Endothelial cell of umbilical vein (primary cell): ENCODE data around the gene IL16. TPM values are rescaled to one million over a fixed set of nuclear protein-coding genes. Genes with fewer than 3 reads are reported as not detected.

Experiments
- BruUV-seq: library from RNA; stranded (reverse); fragments of 400-500 nt; replicated peaks from 2 replicates; lab custom pipeline; 2021; lab: Mats Ljungman, UMichigan
- CTCF ChIA-PET: fragments of 300-600, 350-600 bp; sonication (Branson Sonifier 250); formaldehyde crosslinking; loops from one replicate; lab custom pipeline; 2021; ENCODE audit warnings: antibody characterized with exemption, inconsistent platforms; lab: Charles Lee
- POLR2A ChIA-PET: fragments of 300-600, 350-600 bp; sonication (Branson Sonifier 250); formaldehyde crosslinking; loops from one replicate; lab custom pipeline; 2021; ENCODE audit warnings: antibody characterized with exemption, inconsistent platforms; lab: Charles Lee
- DNase-seq: peaks from one replicate; pipeline ENCODE4 v3.0.0-alpha.2; 2011; ENCODE audit warnings: low read depth, low spot score
- FAIRE-seq: peaks from 2 replicates; lab custom pipeline; 2011; peaks lifted over from hg19 to GRCh38; lab: Jason Lieb, UNC
- H2AFZ ChIP-seq: 2 replicates; pipeline ENCODE4 v1.6.0; 2012; ENCODE audit warnings: low read depth, low read length, control low read depth, inconsistent platforms
- H3K27ac ChIP-seq: 2 replicates; pipeline ENCODE4 v1.5.1; 2011; ENCODE audit warnings: low read depth, mild to moderate bottlenecking, control low read depth, low read length, moderate library complexity; ENCODE audit not compliant: insufficient read depth
- H3K27me3 ChIP-seq, 2 experiments: 2 replicates each; pipeline versions ENCODE4 v1.6.0 to v1.6.1; 2011; ENCODE audit warnings: low read length in 2 of 2, mixed read lengths in 1 of 2; ENCODE audit not compliant: control insufficient read depth in 2 of 2, insufficient read depth in 2 of 2
- H3K36me3 ChIP-seq, 2 experiments: 2 replicates in 1 of 2; 3 replicates in 1 of 2; pipeline ENCODE4 v1.5.1; 2011; ENCODE audit warnings: low read length in 2 of 2, mild to moderate bottlenecking in 1 of 2, moderate library complexity in 1 of 2; ENCODE audit not compliant: control insufficient read depth in 2 of 2, insufficient read depth in 2 of 2; ENCODE audit errors: extremely low read depth in 1 of 2
- H3K4me1 ChIP-seq: 3 replicates; pipeline ENCODE4 v1.5.1; 2011; ENCODE audit warnings: mild to moderate bottlenecking, low read length; ENCODE audit not compliant: control insufficient read depth, insufficient read depth; ENCODE audit errors: extremely low read depth
- H3K4me2 ChIP-seq: 2 replicates; pipeline ENCODE4 v1.6.1; 2011; ENCODE audit warnings: low read length, control low read depth, mixed read lengths; ENCODE audit not compliant: insufficient read depth
- H3K4me3 ChIP-seq, 3 experiments: fragments of 200-600 bp in 1 of 3; sonication (generic), shearing (Covaris generic) in 1 of 3; replicated peaks in 1 of 3; 2 replicates each; pipeline ENCODE4 v1.5.1; 2011 to 2016; ENCODE audit warnings: control low read depth in 3 of 3, low read length in 3 of 3, mild to moderate bottlenecking in 2 of 3, inconsistent platforms in 1 of 3, low read depth in 1 of 3, moderate library complexity in 1 of 3; ENCODE audit not compliant: insufficient read depth in 1 of 3
- H3K79me2 ChIP-seq: 2 replicates; pipeline ENCODE4 v1.6.0; 2012; ENCODE audit warnings: low read length, inconsistent platforms; ENCODE audit not compliant: control insufficient read depth, insufficient read depth
- H3K9ac ChIP-seq: replicated peaks from 2 replicates; pipeline ENCODE3; 2011; ENCODE audit warnings: low read length, control low read depth; ENCODE audit not compliant: insufficient read depth; ENCODE audit errors: extremely low read depth
- H3K9me1 ChIP-seq: replicated peaks from 3 replicates; pipeline ENCODE4 v1.6.0; 2011; ENCODE audit warnings: mild to moderate bottlenecking, low read length; ENCODE audit not compliant: control insufficient read depth, insufficient read depth; ENCODE audit errors: extremely low read depth
- H3K9me3 ChIP-seq: replicated peaks from 2 replicates; pipeline ENCODE4 v1.5.1; 2012; ENCODE audit warnings: low read length, inconsistent platforms; ENCODE audit not compliant: control insufficient read depth, insufficient read depth
- H4K20me1 ChIP-seq: replicated peaks from 2 replicates; pipeline ENCODE3; 2011; ENCODE audit warnings: mild to moderate bottlenecking, low read length; ENCODE audit not compliant: control insufficient read depth, insufficient read depth; ENCODE audit errors: extremely low read depth
- CTCF ChIP-seq, 2 donors: IDR thresholded peaks; 1 replicate in 1 of 2; 2 replicates in 1 of 2; pipeline ENCODE4 v1.5.1; 2011; ENCODE audit warnings: low read length in 2 of 2, mild to moderate bottlenecking in 2 of 2, moderate library complexity in 2 of 2, control low read depth in 1 of 2, inconsistent platforms in 1 of 2, low read depth in 1 of 2; ENCODE audit not compliant: insufficient read depth in 1 of 2; ENCODE audit errors: extremely low read depth in 1 of 2
- EZH2 ChIP-seq: IDR thresholded peaks from 2 replicates; pipeline ENCODE4 v1.6.1; 2012; ENCODE audit warnings: borderline replicate concordance, low read depth, mild to moderate bottlenecking, moderate library complexity, low read length, inconsistent platforms; ENCODE audit not compliant: severe bottlenecking
- FOS ChIP-seq: IDR thresholded peaks from 2 replicates; pipeline ENCODE4 v1.6.1; 2011; ENCODE audit warnings: mild to moderate bottlenecking, low read length, moderate library complexity, borderline replicate concordance; ENCODE audit not compliant: insufficient read depth
- GATA2 ChIP-seq: IDR thresholded peaks from 2 replicates; pipeline ENCODE4 v1.7.0; 2011; ENCODE audit warnings: low read depth, mild to moderate bottlenecking, moderate library complexity, mixed read lengths, low read length; ENCODE audit not compliant: insufficient read length, insufficient read depth
- JUN ChIP-seq: IDR thresholded peaks from 2 replicates; pipeline ENCODE4 v1.6.1; 2011; ENCODE audit warnings: borderline replicate concordance, low read depth; ENCODE audit not compliant: insufficient read length, insufficient read depth
- MAX ChIP-seq: IDR thresholded peaks from 2 replicates; pipeline ENCODE4 v1.6.1; 2011; ENCODE audit not compliant: insufficient read depth, insufficient read length
- MYC ChIP-seq: IDR thresholded peaks from one replicate; pipeline ENCODE4 v1.6.1; 2011; ENCODE audit warnings: mild to moderate bottlenecking, low read depth, low read length
- POLR2A ChIP-seq: IDR thresholded peaks from 2 replicates; pipeline ENCODE4 v1.6.1; 2012; ENCODE audit warnings: low read depth, mild to moderate bottlenecking, control low read depth, low read length
- POLR2AphosphoS5 ChIP-seq: IDR thresholded peaks from 2 replicates; pipeline ENCODE4 v1.6.1; 2012; ENCODE audit warnings: low read depth, mild to moderate bottlenecking, control low read depth, low read length, moderate library complexity; ENCODE audit not compliant: insufficient read depth
- dilution Hi-C: fragments of 300-500 bp; cut with MboI; formaldehyde crosslinking; loops from one replicate; pipeline ENCODE4 v1.15.0; 2019; ENCODE audit warnings: low sequenced_read_pairs; ENCODE audit not compliant: extremely low pct_ligation_motif_present
- intact Hi-C: fragments of 100-400 bp; cut with micrococcal nuclease; formaldehyde crosslinking; loops from one replicate; pipeline ENCODE4 v1.10.0; 2022
- polyA plus RNA-seq, 4 experiments: library from polyadenylated mRNA; depleted of rRNA in 3 of 4; stranded (reverse) in 3 of 4; unstranded in 1 of 4; fragments of >200 nt; gene quantifications; 2 replicates each; pipeline versions ENCODE4 v1.2.1 to v1.2.3, GENCODE V29; 2011 to 2012; ENCODE audit warnings: missing spikeins in 1 of 4
- total RNA-seq: library from RNA; stranded (reverse); gene quantifications from 2 replicates; pipeline ENCODE4 v1.2.3, GENCODE V29; 2021

Gene IL16
- total and polyA plus RNA-seq, 2 donors (not counting 3 experiments of a cell fraction or from before 2014, with no cell fraction given), result 0.29 to 2.1 TPM

- no peaks in the 10 kb centered on the region for H3K27me3 ChIP-seq
- TF ChIP-seq POLR2AphosphoS5, result no peak
- ChIA-PET CTCF (interaction anchor here (0.8 kb wide), 1 partner anchor 26 kb away, joined by 3 read pairs; no protein-coding TSS in a partner anchor), POLR2A (no interaction called here)
- no peak overlapping the region for H3K9ac ChIP-seq
- intact Hi-C loops, result no loop called here
- DNase-seq (no peak), FAIRE-seq (no peak)
- BruUV-seq, result no TSS peak
- no peaks in the 10 kb centered on the region for H3K9me1 ChIP-seq
- H3K9me3 ChIP-seq, result no peaks in the 10 kb centered on the region
- H3K79me2 ChIP-seq, result no peaks in the 10 kb centered on the region
- H3K4me2 ChIP-seq, result no peak overlapping the region
- dilution Hi-C loops, result no loop called here
- no peak overlapping the region for H2AFZ ChIP-seq
- H3K36me3 ChIP-seq, result no peaks in the 10 kb centered on the region
- H3K4me3 ChIP-seq, result no peak overlapping the region
- no peaks in the 10 kb centered on the region for H4K20me1 ChIP-seq
- peaks cover 5% of the 10 kb centered on the region for H3K4me1 ChIP-seq
- no peak overlapping the region for H3K27ac ChIP-seq
These were observed 104.7 kb downstream of the IL16 start for GRCh38 chr15:81301385-81301784.

GRCh38 chr15:81301815-81302399 is 105.2 kb downstream of the IL16 start:
- H3K27ac ChIP-seq, result no peak overlapping the region
- ChIA-PET POLR2A (no interaction called here), CTCF (interaction anchor here (0.8 kb wide), 1 partner anchor 27 kb away, joined by 3 read pairs; no protein-coding TSS in a partner anchor)
- no peaks in the 10 kb centered on the region for H3K4me1 ChIP-seq
- no peaks in the 10 kb centered on the region for H3K9me3 ChIP-seq
- intact Hi-C loops, result no loop called here
- BruUV-seq, result no TSS peak
- no peak overlapping the region for H3K9ac ChIP-seq
- H3K79me2 ChIP-seq, result no peaks in the 10 kb centered on the region
- FAIRE-seq, result no peak
- H2AFZ ChIP-seq, result no peak overlapping the region
- dilution Hi-C loops, result no loop called here
- no peak for DNase-seq
- H3K9me1 ChIP-seq, result no peaks in the 10 kb centered on the region
- H3K36me3 ChIP-seq, result no peaks in the 10 kb centered on the region
- no peak for TF ChIP-seq CTCF (IDR thresholded peaks at IDR 0.05; ENCODE audit: extremely low read depth in 1 of 2, insufficient read depth in 1 of 2, low read depth in 1 of 2, low read length in 2 of 2)
- no peak for TF ChIP-seq EZH2
- no peak for TF ChIP-seq POLR2AphosphoS5
- TF ChIP-seq POLR2A, result no peak
- no peak for TF ChIP-seq MYC
- no peak for TF ChIP-seq FOS
- TF ChIP-seq MAX, result no peak
- TF ChIP-seq JUN, result no peak
- no peak for TF ChIP-seq GATA2
- H3K4me2 ChIP-seq, result no peak overlapping the region
- H4K20me1 ChIP-seq, result no peaks in the 10 kb centered on the region
- no peaks in the 10 kb centered on the region for H3K27me3 ChIP-seq
- H3K4me3 ChIP-seq, result no peak overlapping the region
